ENCODE data around the gene PHACTR4. TPM values are rescaled to one million over a fixed set of nuclear protein-coding genes. Genes with fewer than 3 reads are reported as not detected.

The PHACTR4 gene
- total and polyA plus RNA-seq, 2 of the 13 experiments (the other 11 are each of a cell fraction or from before 2014, with no cell fraction given) = 13.9 to 17.1 TPM

- TF ChIP-seq DZIP1 (CRISPR knock-in tag; IDR thresholded peaks at IDR 0.05) = no peak
- TF ChIP-seq PHF8 (CRISPR knock-in tag; IDR thresholded peaks at IDR 0.05) = no peak
- no peak for TF ChIP-seq ATF4 (CRISPR knock-in tag; IDR thresholded peaks at IDR 0.05)
- TF ChIP-seq STAT6 (CRISPR knock-in tag; IDR thresholded peaks at IDR 0.05; ENCODE audit: borderline replicate concordance) = no peak
- no peak for TF ChIP-seq ZNF563 (CRISPR knock-in tag; IDR thresholded peaks at IDR 0.05)
- TF ChIP-seq THAP8 (CRISPR knock-in tag; IDR thresholded peaks at IDR 0.05; ENCODE audit: borderline replicate concordance) = no peak
- TF ChIP-seq NFE2L1 (CRISPR knock-in tag; IDR thresholded peaks at IDR 0.05; ENCODE audit: borderline replicate concordance) = no peak
Observed at GRCh38 chr1:28394136-28394535, 24.6 kb downstream of the PHACTR4 start (continued).
